ENCODE data around the gene ANKRD1.

- TF ChIP-seq CTCF (IDR thresholded peaks at IDR 0.05) (no peak), ZFX (IDR thresholded peaks at IDR 0.05; ENCODE audit: borderline replicate concordance) (no peak)
Measured at GRCh38 chr10:90969947-90970673, 49.2 kb upstream of the ANKRD1 start.

Data from 22Rv1 (cell line).